Gastroesophageal sphincter (tissue), 3 donors: ENCODE data around the gene SELENOK.

Source experiments
- EP300 ChIP-seq: sonication (generic); formaldehyde crosslinking; IDR thresholded peaks from one replicate; pipeline ENCODE4 v1.6.1; 2017; ENCODE audit warnings: antibody characterized with exemption, mild to moderate bottlenecking
- POLR2AphosphoS5 ChIP-seq: sonication (generic); formaldehyde crosslinking; IDR thresholded peaks from one replicate; pipeline ENCODE4 v1.6.1; 2017; ENCODE audit warnings: antibody characterized with exemption
- TF ChIP-seq, protein P1 (sequence below), 4 experiments: fragments of 200-600 bp in 2 of 4; fragments of 450-650 bp in 2 of 4; sonication (generic) in 1 of 4; IDR thresholded peaks; one replicate each; pipeline ENCODE4 v1.5.1; 2017 to 2019; ENCODE audit warnings: antibody characterized with exemption in 4 of 4, mild to moderate bottlenecking in 2 of 4, moderate library complexity in 2 of 4

- TF ChIP-seq POLR2AphosphoS5 (no peak), EP300 (no peak)
- TF ChIP-seq, protein P1, sequence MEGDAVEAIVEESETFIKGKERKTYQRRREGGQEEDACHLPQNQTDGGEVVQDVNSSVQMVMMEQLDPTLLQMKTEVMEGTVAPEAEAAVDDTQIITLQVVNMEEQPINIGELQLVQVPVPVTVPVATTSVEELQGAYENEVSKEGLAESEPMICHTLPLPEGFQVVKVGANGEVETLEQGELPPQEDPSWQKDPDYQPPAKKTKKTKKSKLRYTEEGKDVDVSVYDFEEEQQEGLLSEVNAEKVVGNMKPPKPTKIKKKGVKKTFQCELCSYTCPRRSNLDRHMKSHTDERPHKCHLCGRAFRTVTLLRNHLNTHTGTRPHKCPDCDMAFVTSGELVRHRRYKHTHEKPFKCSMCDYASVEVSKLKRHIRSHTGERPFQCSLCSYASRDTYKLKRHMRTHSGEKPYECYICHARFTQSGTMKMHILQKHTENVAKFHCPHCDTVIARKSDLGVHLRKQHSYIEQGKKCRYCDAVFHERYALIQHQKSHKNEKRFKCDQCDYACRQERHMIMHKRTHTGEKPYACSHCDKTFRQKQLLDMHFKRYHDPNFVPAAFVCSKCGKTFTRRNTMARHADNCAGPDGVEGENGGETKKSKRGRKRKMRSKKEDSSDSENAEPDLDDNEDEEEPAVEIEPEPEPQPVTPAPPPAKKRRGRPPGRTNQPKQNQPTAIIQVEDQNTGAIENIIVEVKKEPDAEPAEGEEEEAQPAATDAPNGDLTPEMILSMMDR (IDR thresholded peaks at IDR 0.05) = no peak
These were observed 33.4 kb downstream of the SELENOK start for GRCh38 chr3:53858096-53858741.
